Measurements from ENCODE around the gene AMBN.

The AMBN gene

GRCh38 chr4:70591955-70592582 lies at the start of gene AMBN:
Gene AMBN, plus strand, starts transcription at chr4:70592256. Its CDS starts 103 bp downstream, at chr4:70592359.
- no peak for DNase-seq (ENCODE audit: low read depth)

- DNase-seq (ENCODE audit: low read depth) = peak; percentile 56
Observed at GRCh38 chr4:70544279-70544868, 47.7 kb upstream of the AMBN start.

- peak; percentile 76 for DNase-seq (ENCODE audit: low read depth)
Observed at GRCh38 chr4:70556856-70557255, 35.2 kb upstream of the AMBN start.

- DNase-seq (ENCODE audit: low read depth) = peak; percentile 67
Observed at GRCh38 chr4:70559211-70559830, 32.7 kb upstream of the AMBN start.

- DNase-seq (ENCODE audit: low read depth) = no peak
Observed at GRCh38 chr4:70559924-70560323, 32.1 kb upstream of the AMBN start.

- no peak for DNase-seq (ENCODE audit: low read depth)
Observed at GRCh38 chr4:70564033-70564432, 28.0 kb upstream of the AMBN start.

GRCh38 chr4:70570796-70571195 lies 21.3 kb upstream of the AMBN start:
- DNase-seq (ENCODE audit: low read depth) = no peak

- DNase-seq (ENCODE audit: low read depth) = no peak
Observed at GRCh38 chr4:70571772-70572171, 20.3 kb upstream of the AMBN start.

- no peak for DNase-seq (ENCODE audit: low read depth)
Observed at GRCh38 chr4:70575964-70576363, 16.1 kb upstream of the AMBN start.

- peak; percentile 52 for DNase-seq (ENCODE audit: low read depth)
Observed at GRCh38 chr4:70577220-70577927, 14.7 kb upstream of the AMBN start.

- DNase-seq (ENCODE audit: low read depth) = no peak
Observed at GRCh38 chr4:70581980-70582379, 10.1 kb upstream of the AMBN start.

GRCh38 chr4:70583952-70584834 lies 7.9 kb upstream of the AMBN start:
- peak; percentile 23 for DNase-seq (ENCODE audit: low read depth)

- no peak for DNase-seq (ENCODE audit: low read depth)
Observed at GRCh38 chr4:70586841-70587240, 5.2 kb upstream of the AMBN start.

- DNase-seq (ENCODE audit: low read depth) = no peak
Observed at GRCh38 chr4:70589785-70590184, 2.3 kb upstream of the AMBN start.

- DNase-seq (ENCODE audit: low read depth) = no peak
Observed at GRCh38 chr4:70594196-70594595, 2.1 kb downstream of the AMBN start.

- no peak for DNase-seq (ENCODE audit: low read depth)
Observed at GRCh38 chr4:70600305-70600704, 8.2 kb downstream of the AMBN start.

- DNase-seq (ENCODE audit: low read depth) = no peak
Observed at GRCh38 chr4:70600977-70601376, 8.9 kb downstream of the AMBN start.

GRCh38 chr4:70601422-70602039 lies 9.5 kb downstream of the AMBN start:
- DNase-seq (ENCODE audit: low read depth) = peak; percentile 73

GRCh38 chr4:70603856-70604255 lies 11.8 kb downstream of the AMBN start:
- DNase-seq (ENCODE audit: low read depth) = peak; percentile 31

GRCh38 chr4:70606459-70606858 lies 14.4 kb downstream of the AMBN start:
- DNase-seq (ENCODE audit: low read depth) = no peak

- DNase-seq (ENCODE audit: low read depth) = no peak
Observed at GRCh38 chr4:70607334-70607853, 15.3 kb downstream of the AMBN start.

Data from ELR (cell line).